GM23338 (cell line): ENCODE data around the gene IVD. TPM values are rescaled to one million over a fixed set of nuclear protein-coding genes. Genes with fewer than 3 reads are reported as not detected.
A peak's percentile ranks its signal among the peaks of the same experiment; 100 is the strongest.

Experiments
- ATAC-seq: fragments of 200-7000 bp; cut with Tn5 transposase; 3 replicates; pipeline ENCODE4 v1.9.1; 2020
- DNase-seq: peaks from one replicate; pipeline ENCODE4 v3.0.0-alpha.2; 2015; ENCODE audit warnings: low spot score
- H2AFZ ChIP-seq: fragments of 200-600 bp; sonication (generic); 2 replicates; pipeline ENCODE4 v1.8.0; 2016; ENCODE audit warnings: antibody characterized with exemption, mild to moderate bottlenecking, moderate library complexity
- H3F3A ChIP-seq: fragments of 200-600 bp; sonication (generic); replicated peaks from 2 replicates; pipeline ENCODE4 v1.8.0; 2017; ENCODE audit warnings: antibody characterized with exemption, mixed run types, low read depth
- H3K27ac ChIP-seq: fragments of 200-600 bp; sonication (generic); 2 replicates; pipeline ENCODE4 v1.6.1; 2016; ENCODE audit warnings: low read depth
- H3K27me3 ChIP-seq: fragments of 200-600 bp; sonication (generic); 2 replicates; pipeline ENCODE4 v1.8.0; 2016; ENCODE audit warnings: mild to moderate bottlenecking, mixed run types, moderate library complexity; ENCODE audit not compliant: insufficient read depth
- H3K36me3 ChIP-seq: fragments of 200-600 bp; sonication (generic); 2 replicates; pipeline ENCODE4 v1.8.0; 2016; ENCODE audit warnings: mild to moderate bottlenecking; ENCODE audit not compliant: insufficient read depth
- H3K4me1 ChIP-seq: fragments of 200-600 bp; sonication (generic); 2 replicates; pipeline ENCODE4 v1.8.0; 2016; ENCODE audit warnings: mild to moderate bottlenecking, moderate library complexity; ENCODE audit not compliant: insufficient read depth
- H3K4me2 ChIP-seq: fragments of 200-600 bp; sonication (generic); 2 replicates; pipeline ENCODE4 v1.7.1; 2017; ENCODE audit warnings: mixed run types
- H3K4me3 ChIP-seq: fragments of 200-600 bp; sonication (generic); 2 replicates; pipeline ENCODE4 v1.6.1; 2016; ENCODE audit warnings: mixed run types
- H3K79me2 ChIP-seq: fragments of 200-600 bp; sonication (generic); replicated peaks from 2 replicates; pipeline ENCODE4 v1.8.0; 2017; ENCODE audit warnings: mild to moderate bottlenecking; ENCODE audit not compliant: insufficient read depth
- H3K9me2 ChIP-seq: fragments of 200-600 bp; sonication (generic); 2 replicates; pipeline ENCODE4 v1.8.0; 2017; ENCODE audit not compliant: insufficient read depth
- H4K20me1 ChIP-seq: fragments of 200-600 bp; sonication (generic); replicated peaks from 2 replicates; pipeline ENCODE4 v1.8.0; 2017; ENCODE audit warnings: mild to moderate bottlenecking; ENCODE audit not compliant: insufficient read depth
- H3K27ac Mint-ChIP-seq: 2 replicates; pipeline ENCODE4 v1.8.0; 2020; ENCODE audit warnings: inconsistent platforms, mild to moderate bottlenecking, moderate library complexity, mixed read lengths
- H3K27me3 Mint-ChIP-seq: 3 replicates; pipeline ENCODE4 v1.8.0; 2022; ENCODE audit warnings: low read depth, mild to moderate bottlenecking, moderate library complexity, mixed read lengths, inconsistent platforms; ENCODE audit not compliant: insufficient read depth, poor library complexity
- H3K36me3 Mint-ChIP-seq: 3 replicates; pipeline ENCODE4 v1.8.0; 2021; ENCODE audit warnings: low read depth, mild to moderate bottlenecking, inconsistent platforms, moderate library complexity, mixed read lengths
- H3K4me1 Mint-ChIP-seq: 3 replicates; pipeline ENCODE4 v1.8.0; 2020; ENCODE audit warnings: mild to moderate bottlenecking, inconsistent platforms, mixed read lengths
- H3K4me3 Mint-ChIP-seq: 3 replicates; pipeline ENCODE4 v1.8.0; 2021; ENCODE audit warnings: moderate library complexity, mild to moderate bottlenecking, inconsistent platforms, mixed read lengths
- H3K9me3 Mint-ChIP-seq: 3 replicates; pipeline ENCODE4 v1.8.0; 2020; ENCODE audit warnings: moderate library complexity, mild to moderate bottlenecking, inconsistent platforms, mixed read lengths
- CREB1 ChIP-seq: fragments of 250-450 bp; sonication (Bioruptor Pico); IDR thresholded peaks from 2 replicates; pipeline ENCODE4 v1.5.0; 2020; ENCODE audit warnings: low read depth, mild to moderate bottlenecking, moderate library complexity
- EZH2 ChIP-seq: fragments of 200-600 bp; sonication (generic); IDR thresholded peaks from one replicate; pipeline ENCODE4 v1.8.0; 2017; ENCODE audit warnings: antibody characterized with exemption, mild to moderate bottlenecking, low read depth; ENCODE audit not compliant: unreplicated experiment
- EZH2phosphoT487 ChIP-seq: fragments of 200-600 bp; sonication (generic); IDR thresholded peaks from one replicate; pipeline ENCODE4 v1.8.1; 2018; ENCODE audit warnings: antibody characterized with exemption; ENCODE audit not compliant: unreplicated experiment
- JUNB ChIP-seq: IDR thresholded peaks from one replicate; pipeline ENCODE4 v1.6.1; 2016; ENCODE audit warnings: antibody characterized with exemption; ENCODE audit not compliant: unreplicated experiment
- POLR2AphosphoS5 ChIP-seq: IDR thresholded peaks from 2 replicates; pipeline ENCODE4 v1.6.1; 2016; ENCODE audit warnings: antibody characterized with exemption, low read depth
- ZNF114 ChIP-seq: fragments of 250-450 bp; sonication (Bioruptor Pico); IDR thresholded peaks from 2 replicates; pipeline ENCODE4 v1.5.0; 2020; ENCODE audit warnings: mild to moderate bottlenecking, moderate library complexity
- ZNF331 ChIP-seq: fragments of 250-450 bp; sonication (Bioruptor Pico); IDR thresholded peaks from 2 replicates; pipeline ENCODE4 v1.5.0; 2020; ENCODE audit warnings: low read depth, mild to moderate bottlenecking, moderate library complexity
- polyA plus RNA-seq: library from polyadenylated mRNA; unstranded; fragments of >200 nt; fragmentation: Nextera tagmentation; extraction: Ambion mirVana; gene quantifications from 2 replicates; pipeline ENCODE4 v1.2.1, GENCODE V29; 2016
- total RNA-seq: library from RNA; depleted of rRNA; stranded (reverse); fragments of >200 nt; shearing (Covaris generic); gene quantifications from 2 replicates; pipeline ENCODE4 v1.2.3, GENCODE V29; 2014
- TF ChIP-seq, protein P1 (sequence below): IDR thresholded peaks from 2 replicates; pipeline ENCODE4 v1.6.1; 2016; ENCODE audit warnings: antibody characterized with exemption
- TF ChIP-seq, protein P2 (sequence below): IDR thresholded peaks from one replicate; pipeline ENCODE4 v1.6.1; 2018; ENCODE audit warnings: antibody characterized with exemption; ENCODE audit not compliant: unreplicated experiment
- TF ChIP-seq, protein P3 (sequence below), 2 experiments: fragments of 200-600 bp in 1 of 2; sonication (generic) in 1 of 2; conservative IDR thresholded peaks; 2 replicates each; pipeline versions ENCODE4 v1.5.1 to v1.6.1; 2016 to 2017; ENCODE audit warnings: antibody characterized with exemption in 2 of 2, low read depth in 2 of 2, mild to moderate bottlenecking in 2 of 2, moderate library complexity in 1 of 2

IVD gene
- total and polyA plus RNA-seq, 2 experiments from 2014 or later = 54.1 to 75.4 TPM

DNA sequence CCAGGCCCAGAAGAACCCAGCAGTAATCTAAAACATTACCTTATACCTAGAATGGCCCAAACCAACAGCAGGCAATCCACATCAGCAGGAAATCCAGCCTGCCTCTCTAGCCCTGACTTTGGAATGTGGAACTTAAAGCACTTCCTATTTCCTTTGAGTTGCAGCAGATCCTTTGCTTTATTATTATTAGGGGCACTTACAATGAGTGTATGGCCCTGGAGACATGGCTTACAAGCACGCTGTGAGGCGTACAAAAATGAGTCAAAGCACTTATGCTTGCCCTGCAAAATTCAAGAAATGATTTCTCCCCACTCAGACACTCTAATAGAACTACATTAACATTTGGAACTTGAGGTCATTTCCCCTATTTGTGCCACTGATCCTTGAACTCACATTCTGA is 32.6 kb upstream of the IVD start:
- H3K9me2 ChIP-seq = no peaks in the 10 kb centered on the region
- peak; percentile 32 for DNase-seq
- no peaks in the 10 kb centered on the region for H3K79me2 ChIP-seq
- no peak overlapping the region for H3K27ac Mint-ChIP-seq
- no peaks in the 10 kb centered on the region for H4K20me1 ChIP-seq
- no peak for ATAC-seq
- H3K4me1 ChIP-seq = peaks cover 19% of the 10 kb centered on the region
- no peaks in the 10 kb centered on the region; the same call in 2 of the 3 replicates for H3K36me3 Mint-ChIP-seq
- peaks cover 12% of the 10 kb centered on the region; the same call in 1 of the 2 replicates for H3K27me3 ChIP-seq
- H3K4me3 ChIP-seq = no peak overlapping the region
- peak overlapping the region; percentile 47; the same call in 1 of the 2 replicates for H3K4me2 ChIP-seq
- H3K27me3 Mint-ChIP-seq = peaks cover 19% of the 10 kb centered on the region
- H3K4me1 Mint-ChIP-seq = peaks cover 24% of the 10 kb centered on the region
- no peak overlapping the region for H2AFZ ChIP-seq
- H3K27ac ChIP-seq = no peak overlapping the region
- no peak overlapping the region for H3K4me3 Mint-ChIP-seq
- H3K9me3 Mint-ChIP-seq = peaks cover 2% of the 10 kb centered on the region; the same call in 1 of the 3 replicates
- no peaks in the 10 kb centered on the region; the same call in 1 of the 2 replicates for H3K36me3 ChIP-seq
- H3F3A ChIP-seq = no peaks in the 10 kb centered on the region
- TF ChIP-seq, protein P1, sequence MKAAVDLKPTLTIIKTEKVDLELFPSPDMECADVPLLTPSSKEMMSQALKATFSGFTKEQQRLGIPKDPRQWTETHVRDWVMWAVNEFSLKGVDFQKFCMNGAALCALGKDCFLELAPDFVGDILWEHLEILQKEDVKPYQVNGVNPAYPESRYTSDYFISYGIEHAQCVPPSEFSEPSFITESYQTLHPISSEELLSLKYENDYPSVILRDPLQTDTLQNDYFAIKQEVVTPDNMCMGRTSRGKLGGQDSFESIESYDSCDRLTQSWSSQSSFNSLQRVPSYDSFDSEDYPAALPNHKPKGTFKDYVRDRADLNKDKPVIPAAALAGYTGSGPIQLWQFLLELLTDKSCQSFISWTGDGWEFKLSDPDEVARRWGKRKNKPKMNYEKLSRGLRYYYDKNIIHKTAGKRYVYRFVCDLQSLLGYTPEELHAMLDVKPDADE = 0 out of 2 replicates have a peak, but pooled peaks have one; percentile 48
- TF ChIP-seq, protein P2, sequence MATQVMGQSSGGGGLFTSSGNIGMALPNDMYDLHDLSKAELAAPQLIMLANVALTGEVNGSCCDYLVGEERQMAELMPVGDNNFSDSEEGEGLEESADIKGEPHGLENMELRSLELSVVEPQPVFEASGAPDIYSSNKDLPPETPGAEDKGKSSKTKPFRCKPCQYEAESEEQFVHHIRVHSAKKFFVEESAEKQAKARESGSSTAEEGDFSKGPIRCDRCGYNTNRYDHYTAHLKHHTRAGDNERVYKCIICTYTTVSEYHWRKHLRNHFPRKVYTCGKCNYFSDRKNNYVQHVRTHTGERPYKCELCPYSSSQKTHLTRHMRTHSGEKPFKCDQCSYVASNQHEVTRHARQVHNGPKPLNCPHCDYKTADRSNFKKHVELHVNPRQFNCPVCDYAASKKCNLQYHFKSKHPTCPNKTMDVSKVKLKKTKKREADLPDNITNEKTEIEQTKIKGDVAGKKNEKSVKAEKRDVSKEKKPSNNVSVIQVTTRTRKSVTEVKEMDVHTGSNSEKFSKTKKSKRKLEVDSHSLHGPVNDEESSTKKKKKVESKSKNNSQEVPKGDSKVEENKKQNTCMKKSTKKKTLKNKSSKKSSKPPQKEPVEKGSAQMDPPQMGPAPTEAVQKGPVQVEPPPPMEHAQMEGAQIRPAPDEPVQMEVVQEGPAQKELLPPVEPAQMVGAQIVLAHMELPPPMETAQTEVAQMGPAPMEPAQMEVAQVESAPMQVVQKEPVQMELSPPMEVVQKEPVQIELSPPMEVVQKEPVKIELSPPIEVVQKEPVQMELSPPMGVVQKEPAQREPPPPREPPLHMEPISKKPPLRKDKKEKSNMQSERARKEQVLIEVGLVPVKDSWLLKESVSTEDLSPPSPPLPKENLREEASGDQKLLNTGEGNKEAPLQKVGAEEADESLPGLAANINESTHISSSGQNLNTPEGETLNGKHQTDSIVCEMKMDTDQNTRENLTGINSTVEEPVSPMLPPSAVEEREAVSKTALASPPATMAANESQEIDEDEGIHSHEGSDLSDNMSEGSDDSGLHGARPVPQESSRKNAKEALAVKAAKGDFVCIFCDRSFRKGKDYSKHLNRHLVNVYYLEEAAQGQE = no peak
- TF ChIP-seq, protein P3, sequence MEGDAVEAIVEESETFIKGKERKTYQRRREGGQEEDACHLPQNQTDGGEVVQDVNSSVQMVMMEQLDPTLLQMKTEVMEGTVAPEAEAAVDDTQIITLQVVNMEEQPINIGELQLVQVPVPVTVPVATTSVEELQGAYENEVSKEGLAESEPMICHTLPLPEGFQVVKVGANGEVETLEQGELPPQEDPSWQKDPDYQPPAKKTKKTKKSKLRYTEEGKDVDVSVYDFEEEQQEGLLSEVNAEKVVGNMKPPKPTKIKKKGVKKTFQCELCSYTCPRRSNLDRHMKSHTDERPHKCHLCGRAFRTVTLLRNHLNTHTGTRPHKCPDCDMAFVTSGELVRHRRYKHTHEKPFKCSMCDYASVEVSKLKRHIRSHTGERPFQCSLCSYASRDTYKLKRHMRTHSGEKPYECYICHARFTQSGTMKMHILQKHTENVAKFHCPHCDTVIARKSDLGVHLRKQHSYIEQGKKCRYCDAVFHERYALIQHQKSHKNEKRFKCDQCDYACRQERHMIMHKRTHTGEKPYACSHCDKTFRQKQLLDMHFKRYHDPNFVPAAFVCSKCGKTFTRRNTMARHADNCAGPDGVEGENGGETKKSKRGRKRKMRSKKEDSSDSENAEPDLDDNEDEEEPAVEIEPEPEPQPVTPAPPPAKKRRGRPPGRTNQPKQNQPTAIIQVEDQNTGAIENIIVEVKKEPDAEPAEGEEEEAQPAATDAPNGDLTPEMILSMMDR (conservative IDR thresholded peaks at IDR 0.05; ENCODE audit: low read depth in 2 of 2) = no peak

DNA sequence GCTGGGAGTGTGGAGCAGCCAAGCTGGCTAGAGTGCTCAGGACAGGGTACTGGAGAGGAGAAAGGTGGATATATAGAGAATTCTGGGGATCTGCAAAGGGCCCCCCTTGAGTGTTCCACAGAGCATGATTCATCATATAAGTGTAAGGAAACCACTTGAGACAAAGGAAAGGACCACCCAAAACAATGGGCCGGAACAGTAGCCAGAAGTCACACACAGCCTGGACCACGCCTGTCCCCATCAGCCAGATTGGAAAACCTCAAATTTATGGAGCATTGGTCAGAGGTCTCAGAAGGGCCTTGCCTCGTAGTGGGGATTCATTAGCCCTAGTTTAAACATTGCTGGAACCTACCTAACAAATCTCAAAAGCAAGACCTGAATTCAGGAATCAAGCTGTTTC is 28.0 kb upstream of the IVD start:
- Histone ChIP-seq H3K4me1 (peaks cover 13% of the 10 kb centered on the region), H2AFZ (peak overlapping the region; percentile 78; the same call in 1 of the 2 replicates), H3K4me2 (no peak overlapping the region), H3K79me2 (no peaks in the 10 kb centered on the region), H3F3A (no peaks in the 10 kb centered on the region), H4K20me1 (no peaks in the 10 kb centered on the region), H3K9me2 (no peaks in the 10 kb centered on the region), H3K27me3 (no peaks in the 10 kb centered on the region), H3K27ac (no peak overlapping the region), H3K36me3 (no peaks in the 10 kb centered on the region; the same call in 1 of the 2 replicates), H3K4me3 (no peak overlapping the region)
- Mint-ChIP-seq H3K9me3 (no peaks in the 10 kb centered on the region), H3K4me3 (no peak overlapping the region), H3K27me3 (peaks cover 3% of the 10 kb centered on the region), H3K27ac (no peak overlapping the region), H3K36me3 (no peaks in the 10 kb centered on the region), H3K4me1 (peaks cover 16% of the 10 kb centered on the region)
- no peak for DNase-seq
- no peak for ATAC-seq
- no peak for TF ChIP-seq POLR2AphosphoS5
- no peak for TF ChIP-seq ZNF114 (CRISPR knock-in tag)
- TF ChIP-seq, protein P2 = no peak
- TF ChIP-seq CREB1 (CRISPR knock-in tag) = no peak
- TF ChIP-seq EZH2phosphoT487 = no peak
- no peak for TF ChIP-seq EZH2
- no peak for TF ChIP-seq JUNB
- no peak for TF ChIP-seq ZNF331 (CRISPR knock-in tag)
